ENCODE measurements around the gene TMEM135. TPM values are rescaled to one million over a fixed set of nuclear protein-coding genes. Genes with fewer than 3 reads are reported as not detected.
"Not testable (repeated sequence)": the region's sequence is repeated elsewhere in the genome, so short reads cannot be mapped to it uniquely, and the experiment has no call there.

Gene TMEM135
- total RNA-seq, 4 donors from 2014 or later = 19.8 to 52.6 (median 38.9) TPM

DNA sequence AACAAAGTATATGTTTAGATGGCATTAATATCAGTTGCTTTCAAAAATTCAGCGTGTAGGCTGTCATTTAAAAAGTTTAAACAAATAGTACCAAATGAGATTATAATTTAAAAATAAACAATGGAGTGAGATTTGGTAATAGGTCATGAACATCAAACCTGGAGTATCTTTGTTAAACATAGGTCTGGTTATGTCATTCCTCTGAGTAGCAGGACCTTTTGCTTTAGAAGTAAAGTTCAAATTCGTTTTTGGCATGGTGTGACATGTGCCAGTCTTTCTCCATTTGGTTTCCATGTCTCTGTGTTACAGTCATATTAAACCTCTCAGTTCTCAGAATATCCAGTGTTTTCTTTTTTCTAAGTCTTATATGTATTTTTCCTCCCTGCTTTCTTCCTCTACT is 242.4 kb downstream of the TMEM135 start:
- TF ChIP-seq, protein P1, sequence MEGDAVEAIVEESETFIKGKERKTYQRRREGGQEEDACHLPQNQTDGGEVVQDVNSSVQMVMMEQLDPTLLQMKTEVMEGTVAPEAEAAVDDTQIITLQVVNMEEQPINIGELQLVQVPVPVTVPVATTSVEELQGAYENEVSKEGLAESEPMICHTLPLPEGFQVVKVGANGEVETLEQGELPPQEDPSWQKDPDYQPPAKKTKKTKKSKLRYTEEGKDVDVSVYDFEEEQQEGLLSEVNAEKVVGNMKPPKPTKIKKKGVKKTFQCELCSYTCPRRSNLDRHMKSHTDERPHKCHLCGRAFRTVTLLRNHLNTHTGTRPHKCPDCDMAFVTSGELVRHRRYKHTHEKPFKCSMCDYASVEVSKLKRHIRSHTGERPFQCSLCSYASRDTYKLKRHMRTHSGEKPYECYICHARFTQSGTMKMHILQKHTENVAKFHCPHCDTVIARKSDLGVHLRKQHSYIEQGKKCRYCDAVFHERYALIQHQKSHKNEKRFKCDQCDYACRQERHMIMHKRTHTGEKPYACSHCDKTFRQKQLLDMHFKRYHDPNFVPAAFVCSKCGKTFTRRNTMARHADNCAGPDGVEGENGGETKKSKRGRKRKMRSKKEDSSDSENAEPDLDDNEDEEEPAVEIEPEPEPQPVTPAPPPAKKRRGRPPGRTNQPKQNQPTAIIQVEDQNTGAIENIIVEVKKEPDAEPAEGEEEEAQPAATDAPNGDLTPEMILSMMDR (IDR thresholded peaks at IDR 0.05) = no peak
- no peak for ATAC-seq (ENCODE audit: low FRiP score)
- DNase-seq (ENCODE audit: low spot score) = no peak

DNA sequence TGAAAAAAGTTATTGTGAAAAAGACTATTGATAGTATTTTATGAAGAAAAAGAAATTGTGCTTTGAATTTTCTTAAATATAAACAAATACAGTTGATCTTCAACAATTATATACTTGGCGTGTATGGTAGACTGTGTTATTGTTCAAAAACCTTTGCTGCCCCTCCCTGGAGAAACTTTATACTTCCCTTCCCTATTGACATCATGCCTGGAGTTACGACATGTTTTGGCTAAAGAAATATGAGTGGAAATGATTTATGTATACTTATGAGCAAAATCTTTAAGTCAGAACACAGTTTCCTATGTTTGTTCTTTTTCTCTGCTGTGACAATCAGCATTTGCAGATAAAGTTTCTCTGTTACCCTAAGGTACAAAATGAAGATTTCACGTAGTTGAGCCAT is 243.8 kb downstream of the TMEM135 start:
- no peak for DNase-seq (ENCODE audit: low spot score)
- ATAC-seq (ENCODE audit: low FRiP score) = peak; percentile 84
- TF ChIP-seq, protein P1 (IDR thresholded peaks at IDR 0.05) = no peak

DNA sequence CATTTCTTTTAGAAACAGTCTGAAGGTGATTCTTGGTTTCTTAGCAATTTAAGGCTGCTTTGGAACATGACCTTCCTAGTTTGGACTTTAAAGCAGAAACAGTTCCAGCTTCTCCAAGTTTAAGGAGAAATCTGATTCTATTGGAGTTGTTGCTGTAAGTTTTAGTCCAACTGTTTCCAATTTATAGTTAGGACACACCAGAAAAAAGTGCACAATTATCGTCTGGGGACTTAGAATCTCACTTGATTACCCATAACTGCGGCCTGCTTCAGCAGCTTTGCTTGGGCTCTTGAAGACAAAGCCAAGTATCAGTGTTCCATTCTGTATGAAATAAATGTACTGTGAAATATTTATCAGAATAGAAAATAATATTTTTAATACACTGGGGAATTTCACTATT is 246.6 kb downstream of the TMEM135 start:
- ATAC-seq (ENCODE audit: low FRiP score) (no peak), DNase-seq (ENCODE audit: low spot score) (no peak)
- TF ChIP-seq, protein P1 (IDR thresholded peaks at IDR 0.05) = no peak

DNA sequence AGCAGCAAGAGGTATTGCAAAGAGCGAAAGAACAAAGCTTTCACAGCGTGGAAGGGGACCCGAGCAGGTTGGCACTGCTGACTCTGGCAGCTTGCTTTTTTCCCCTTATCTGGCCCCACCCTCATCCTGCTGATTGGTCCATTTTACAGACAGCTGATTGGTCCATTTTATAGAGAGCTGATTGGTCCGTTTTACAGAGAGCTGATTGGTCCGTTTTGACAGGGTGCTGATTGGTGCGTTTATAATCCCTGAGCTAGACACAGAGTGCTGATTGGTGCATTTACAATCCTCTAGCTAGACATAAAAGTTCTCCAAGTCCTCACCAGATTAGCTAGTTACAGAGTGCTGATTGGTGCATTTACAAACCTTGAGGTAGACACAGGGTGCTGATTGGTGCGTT is 247.9 kb downstream of the TMEM135 start:
- not testable (repeated sequence) for ATAC-seq (ENCODE audit: low FRiP score)

DNA sequence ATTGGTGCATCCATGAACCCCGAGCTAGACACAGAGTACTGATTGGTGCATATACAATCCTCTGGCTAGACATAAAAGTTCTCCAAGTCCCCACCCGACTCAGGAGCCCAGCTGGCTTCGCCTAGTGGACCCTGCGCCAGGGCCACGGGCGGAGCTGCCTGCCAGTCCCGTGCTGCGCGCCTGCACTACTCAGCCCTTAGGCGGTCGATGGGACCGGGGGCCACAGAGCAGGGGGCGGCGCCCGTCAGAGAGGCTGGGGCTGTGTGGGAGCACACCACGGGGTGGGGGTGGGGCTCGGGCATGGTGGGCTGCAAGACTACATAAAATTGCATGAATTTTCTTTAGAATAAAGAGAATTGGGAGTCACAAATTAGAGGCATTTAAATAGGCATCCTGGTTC is 248.6 kb downstream of the TMEM135 start:
- DNase-seq (ENCODE audit: low spot score) (no peak), ATAC-seq (ENCODE audit: low FRiP score) (no peak)

More for the DNA sequence above, 247.9 kb downstream of the TMEM135 start:
- not testable (repeated sequence) for DNase-seq (ENCODE audit: low spot score)

DNA sequence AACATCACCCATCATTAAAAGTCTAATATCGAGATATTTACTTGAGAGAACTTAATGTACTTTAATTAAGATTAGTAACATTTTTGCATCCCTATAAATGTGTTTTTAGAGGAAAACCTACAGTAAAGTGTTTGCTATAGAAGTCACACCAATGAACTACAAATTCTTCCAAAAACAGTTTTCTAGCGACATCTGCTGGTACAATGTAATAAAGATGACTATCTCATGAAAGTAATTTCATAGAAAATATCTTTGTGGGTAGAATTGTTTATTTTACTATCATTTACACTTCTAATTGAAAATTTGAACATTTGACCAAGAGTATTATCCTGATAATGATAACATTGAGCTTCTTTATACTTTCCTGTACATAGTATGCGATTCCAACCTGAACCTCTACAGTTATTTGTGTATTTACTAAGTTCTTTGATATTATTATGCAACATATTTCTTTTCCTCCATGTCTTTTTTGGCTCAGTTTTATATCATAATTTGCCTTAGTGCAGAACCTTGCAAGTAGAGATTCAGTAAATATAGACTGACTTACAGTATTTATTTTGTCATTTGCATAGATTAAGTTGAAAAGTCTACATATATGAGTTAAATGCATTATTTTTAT is 252.7 kb downstream of the TMEM135 start:
- ATAC-seq (ENCODE audit: low FRiP score) (no peak), DNase-seq (ENCODE audit: low spot score) (no peak)
- TF ChIP-seq, protein P1 (IDR thresholded peaks at IDR 0.05) = no peak

More for the DNA sequence above, 248.6 kb downstream of the TMEM135 start:
- TF ChIP-seq, protein P1 (IDR thresholded peaks at IDR 0.05) = no peak

DNA sequence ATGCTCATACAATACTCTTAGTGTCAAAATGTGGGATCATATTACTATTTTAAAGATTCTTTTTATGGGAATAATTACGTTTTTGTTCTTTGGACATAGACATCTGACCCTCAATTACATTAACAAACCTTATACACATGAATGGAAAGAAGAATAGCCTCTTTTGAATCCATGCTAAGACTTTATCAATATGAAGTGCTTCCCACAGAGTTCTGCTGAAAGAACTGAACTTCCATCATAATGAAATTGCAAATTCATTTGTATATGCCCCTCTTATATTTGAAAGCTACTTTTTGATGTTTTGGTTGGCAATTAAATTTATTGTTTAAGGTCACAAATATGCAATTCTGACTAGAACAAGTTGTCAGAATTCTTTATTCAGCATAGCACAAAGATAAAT is 254.9 kb downstream of the TMEM135 start:
- TF ChIP-seq, protein P1 (IDR thresholded peaks at IDR 0.05) = no peak
- DNase-seq (ENCODE audit: low spot score) = no peak
- ATAC-seq (ENCODE audit: low FRiP score) = no peak

Data from omental fat pad (tissue), 4 donors.